SIG-M5 treated with dmso at 0.1 percent for 504 hours (cell line): ENCODE data around the gene INTS4.
"Not testable (repeated sequence)": the region's sequence is repeated elsewhere in the genome, so short reads cannot be mapped to it uniquely, and the experiment has no call there.

Experiments used
- DNase-seq: peaks from one replicate; lab custom pipeline; 2025; ENCODE audit not compliant: unreplicated experiment; lab: John Stamatoyannopoulos, UW

The INTS4 gene

DNA sequence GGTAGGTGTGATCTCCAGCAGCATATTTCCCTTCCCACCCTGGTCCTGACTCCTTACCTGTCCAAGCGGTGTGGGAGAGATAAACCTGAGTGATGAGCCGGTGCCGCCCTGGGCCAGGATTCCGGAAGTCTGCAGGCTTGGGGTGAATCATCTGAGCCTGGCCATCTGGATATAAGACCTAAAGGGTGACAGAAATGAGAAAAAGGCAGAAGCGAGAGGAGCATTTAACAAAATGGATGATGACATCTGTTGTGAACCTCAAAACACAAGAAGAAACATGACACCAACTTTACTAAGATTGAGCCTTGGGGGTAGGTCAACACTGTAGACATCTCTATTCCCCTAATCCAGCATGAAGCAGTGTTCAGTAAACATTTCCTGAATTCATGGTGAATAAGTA, 110.7 kb downstream of the INTS4 start:
- no peak for DNase-seq

GRCh38 chr11:77882396-77882795, 112.1 kb downstream of the INTS4 start:
- DNase-seq, result no peak

- DNase-seq, result no peak
These were observed 115.2 kb downstream of the INTS4 start for GRCh38 chr11:77879218-77879617.

DNA sequence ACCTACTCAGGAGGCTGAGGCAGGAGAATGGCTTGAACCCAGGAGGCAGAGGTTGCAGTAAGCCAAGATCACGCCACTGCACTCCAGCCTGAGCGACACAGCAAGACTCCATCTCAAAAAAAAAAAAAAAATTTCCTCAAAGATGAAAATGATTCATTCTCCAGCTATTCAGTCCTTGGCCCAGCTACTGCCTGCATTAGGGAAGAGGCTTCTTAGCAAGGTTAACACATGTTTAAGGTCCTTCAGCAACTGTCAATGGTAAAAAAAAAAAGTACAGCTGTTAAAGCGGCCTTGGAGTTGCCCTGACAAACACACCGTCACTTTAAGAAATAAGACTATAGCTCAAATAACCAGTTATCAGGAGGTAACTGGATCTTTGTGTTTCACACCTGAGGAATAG, 116.2 kb downstream of the INTS4 start:
- DNase-seq, result not testable (repeated sequence)

DNA sequence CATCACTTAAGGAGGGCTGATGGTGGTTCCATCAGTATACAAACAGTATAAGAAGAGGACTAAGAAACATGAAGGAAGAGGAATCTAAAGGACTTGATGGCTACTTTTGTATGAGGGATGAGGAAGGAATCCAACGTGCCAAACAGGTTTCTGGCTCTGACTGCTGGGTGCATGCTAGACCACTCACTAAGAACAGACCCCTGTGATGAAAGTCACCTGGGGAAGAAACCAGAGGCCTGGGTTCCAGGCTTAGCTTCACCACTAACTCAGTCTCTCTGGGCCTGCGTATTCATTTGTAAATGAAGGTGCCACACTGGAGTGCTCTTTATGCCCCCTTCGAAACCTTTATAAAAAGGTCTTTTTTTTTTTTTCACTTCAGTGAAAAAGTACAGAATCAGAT, 118.4 kb downstream of the INTS4 start:
- DNase-seq, result no peak

- no peak for DNase-seq
These were observed 120.3 kb downstream of the INTS4 start for GRCh38 chr11:77874206-77874605.

- DNase-seq, result no peak
These were observed 121.1 kb downstream of the INTS4 start for GRCh38 chr11:77873345-77873744.

DNA sequence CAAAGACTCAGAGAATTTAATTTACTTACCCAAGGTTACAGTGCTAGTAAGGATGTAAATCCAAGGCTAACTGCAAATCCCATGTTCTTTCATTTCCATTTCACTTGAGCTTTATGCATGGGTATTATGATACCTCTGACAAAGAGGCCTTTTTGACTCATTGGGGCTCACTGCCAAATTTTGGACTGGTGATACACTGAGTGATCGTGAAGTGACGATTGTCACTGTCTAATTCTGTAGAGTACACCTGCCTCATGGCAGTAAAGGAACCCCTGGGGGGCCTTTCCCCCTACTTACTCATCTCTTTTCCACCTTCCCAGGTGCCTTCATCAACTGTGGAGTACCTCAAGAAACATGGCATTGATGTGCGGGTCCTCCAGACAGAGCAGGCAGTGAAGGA, 122.6 kb downstream of the INTS4 start:
- DNase-seq, result no peak

GRCh38 chr11:77868744-77869143, 125.7 kb downstream of the INTS4 start:
- no peak for DNase-seq

DNA sequence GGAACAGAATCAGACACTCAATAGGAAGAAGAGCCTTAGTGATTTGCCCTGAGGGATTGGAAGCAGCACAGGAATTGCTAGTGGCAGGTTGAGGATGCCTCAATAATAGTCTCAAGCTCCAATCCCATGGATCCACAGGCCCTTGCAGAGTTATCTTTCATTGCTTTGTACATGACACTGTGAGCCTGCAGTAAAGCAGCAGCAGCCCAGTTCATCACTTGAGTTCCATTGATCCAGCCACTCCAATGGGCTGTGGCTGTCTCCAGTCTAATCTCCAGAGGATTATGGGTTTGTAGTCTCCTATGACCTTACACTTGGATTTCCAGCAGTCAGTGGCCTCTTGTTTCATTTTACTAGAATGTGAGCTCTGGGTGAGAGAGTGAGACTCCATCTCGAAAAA, 128.1 kb downstream of the INTS4 start:
- no peak for DNase-seq

GRCh38 chr11:77865805-77866204, 128.7 kb downstream of the INTS4 start:
- no peak for DNase-seq

DNA sequence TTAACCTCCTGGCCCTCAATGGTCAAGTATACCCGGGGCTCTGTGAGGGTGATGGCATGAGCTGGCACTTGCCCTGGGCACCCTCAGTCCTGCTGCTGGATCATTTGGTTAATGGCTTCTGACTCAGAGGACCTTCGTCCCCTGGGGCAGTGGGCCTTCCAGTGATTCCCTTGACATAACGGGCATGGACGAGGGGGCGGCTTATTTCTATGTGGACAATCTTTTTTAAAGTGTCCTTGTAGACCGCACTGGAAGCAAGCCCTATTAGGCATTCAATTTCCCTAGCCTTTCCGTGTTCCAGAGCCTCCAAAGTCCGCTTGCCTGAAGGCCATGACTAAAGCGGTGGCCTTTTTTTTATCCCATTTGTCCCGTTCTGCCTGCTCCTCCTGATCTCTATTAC, 133.0 kb downstream of the INTS4 start:
- DNase-seq, result not testable (repeated sequence)

DNA sequence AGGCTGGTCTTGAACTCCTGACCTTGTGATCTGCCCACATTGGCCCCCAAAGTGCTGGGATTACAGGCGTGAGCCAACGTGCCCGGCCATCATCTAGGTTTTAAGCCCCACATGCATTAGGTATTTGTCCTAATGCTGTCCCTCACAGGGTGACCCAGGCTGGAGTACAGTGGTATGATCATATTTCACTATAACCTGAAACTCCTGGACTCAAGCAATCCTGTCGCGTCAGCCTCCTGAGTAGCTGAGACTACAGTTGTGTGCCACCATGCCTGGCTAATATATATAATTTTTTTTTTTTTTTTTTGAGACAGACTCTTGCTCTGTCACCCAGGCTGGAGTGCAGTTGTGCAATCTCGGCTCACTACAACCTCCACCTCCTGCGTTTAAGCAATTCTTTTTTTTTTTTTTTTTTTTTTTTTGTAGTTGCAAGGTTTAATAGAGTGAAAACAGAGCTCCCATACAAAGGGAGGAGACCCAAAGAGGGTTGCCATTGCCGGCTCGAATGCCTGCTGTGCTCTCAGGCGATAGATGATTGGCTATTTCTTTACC, 136.5 kb downstream of the INTS4 start:
- DNase-seq, result not testable (repeated sequence)

DNA sequence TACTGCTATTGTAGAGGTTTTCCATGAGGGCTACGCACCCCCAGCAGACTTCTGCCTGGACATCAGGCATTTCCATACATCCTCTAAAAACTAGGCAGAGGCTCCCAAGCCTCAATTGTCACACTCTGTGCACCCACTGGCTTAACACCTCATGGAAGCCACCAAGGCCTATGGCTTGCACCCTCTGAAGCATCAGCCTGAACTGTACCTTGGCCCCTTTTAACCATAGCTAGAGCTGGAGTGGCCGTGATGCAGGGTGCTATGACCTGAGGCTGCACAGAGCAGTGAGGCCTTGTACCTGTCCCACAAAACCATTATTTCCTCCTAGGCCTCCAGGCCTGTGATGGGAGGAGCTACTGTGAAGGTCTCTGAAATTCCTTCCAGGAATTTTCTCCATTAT, 139.6 kb downstream of the INTS4 start:
- DNase-seq, result no peak

DNA sequence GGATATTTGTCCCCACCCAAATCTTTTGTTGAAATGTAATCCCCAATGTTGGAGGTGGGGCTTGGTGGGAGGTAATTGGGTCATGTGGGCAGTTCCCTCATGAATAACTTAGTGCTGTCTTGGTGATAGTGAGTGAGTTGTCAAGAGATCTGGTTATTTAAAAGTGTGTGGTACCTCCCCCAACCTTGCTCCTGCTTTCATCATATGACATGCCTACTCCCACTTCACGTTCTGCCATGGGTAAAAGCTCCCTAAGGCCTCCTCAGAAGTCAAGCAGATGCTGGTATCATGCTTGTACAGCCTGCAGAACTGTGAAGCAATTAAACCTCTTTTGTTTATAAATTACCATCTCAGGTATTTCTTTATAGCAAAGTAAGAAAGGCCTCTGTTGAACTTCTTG, 143.0 kb downstream of the INTS4 start:
- no peak for DNase-seq

- DNase-seq, result not testable (repeated sequence)
These were observed 150.8 kb downstream of the INTS4 start for GRCh38 chr11:77843700-77844099.

- no peak for DNase-seq
These were observed 151.9 kb downstream of the INTS4 start for GRCh38 chr11:77842441-77843121.

GRCh38 chr11:77833302-77833701, 161.2 kb downstream of the INTS4 start:
- no peak for DNase-seq

GRCh38 chr11:77828926-77829325, 165.5 kb downstream of the INTS4 start:
- DNase-seq, result no peak
